Bone marrow (tissue), 2 donors: ENCODE results near the gene MEIS2.

Source experiments
- DNase-seq, 2 donors: peaks; one replicate each; lab custom pipeline; 2025; lab: John Stamatoyannopoulos, UW

MEIS2 gene

DNA sequence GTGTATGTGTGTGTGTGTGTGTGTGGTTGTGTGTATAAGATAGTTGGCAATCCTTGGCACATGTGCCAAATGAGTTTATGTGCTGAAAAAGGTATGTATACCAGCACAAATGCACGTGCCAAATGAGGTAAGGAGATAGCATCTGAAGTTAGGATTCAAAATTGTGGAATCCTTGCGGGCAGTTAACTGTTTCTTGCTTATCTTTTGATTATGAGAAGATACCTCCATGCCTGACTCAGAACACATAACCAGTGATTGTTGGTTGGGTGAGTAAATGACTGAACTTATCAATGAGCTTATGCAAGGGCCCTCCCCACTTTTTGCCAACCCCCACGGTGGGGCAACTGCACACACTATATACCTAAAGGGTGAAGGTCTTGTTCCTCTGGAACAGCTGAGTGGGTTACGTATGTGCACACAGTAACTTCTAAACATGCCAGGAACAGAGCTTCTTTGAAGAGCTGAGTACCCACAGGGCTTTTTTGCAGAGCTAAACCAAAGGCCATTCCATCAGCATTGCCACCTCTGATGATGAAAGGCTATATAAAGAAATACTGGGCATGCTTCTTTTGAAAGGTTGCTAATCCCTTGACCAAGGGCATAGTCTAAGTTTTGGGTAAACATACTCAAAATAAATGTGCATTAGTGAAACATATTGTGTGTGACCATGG is 60.1 kb downstream of the MEIS2 start:
- DNase-seq: no peak

DNA sequence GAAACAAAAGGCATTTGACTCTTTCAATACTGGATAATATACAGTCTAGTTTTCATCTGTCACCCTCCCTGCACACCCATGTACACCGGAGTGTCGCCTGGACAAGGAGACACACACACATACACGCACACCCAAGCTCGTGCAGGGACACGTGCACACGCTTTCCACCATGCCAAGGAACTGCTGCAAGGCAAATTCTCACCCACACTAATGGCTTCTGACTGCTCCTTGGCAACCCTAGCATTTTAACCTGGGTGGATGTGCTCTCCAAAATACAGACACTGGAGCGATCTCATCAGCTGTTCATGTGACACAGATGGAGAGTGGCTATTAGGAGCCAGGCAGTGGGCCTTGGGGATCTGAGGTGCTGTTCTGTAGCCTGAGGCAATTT is 61.6 kb downstream of the MEIS2 start:
- DNase-seq: no peak

DNA sequence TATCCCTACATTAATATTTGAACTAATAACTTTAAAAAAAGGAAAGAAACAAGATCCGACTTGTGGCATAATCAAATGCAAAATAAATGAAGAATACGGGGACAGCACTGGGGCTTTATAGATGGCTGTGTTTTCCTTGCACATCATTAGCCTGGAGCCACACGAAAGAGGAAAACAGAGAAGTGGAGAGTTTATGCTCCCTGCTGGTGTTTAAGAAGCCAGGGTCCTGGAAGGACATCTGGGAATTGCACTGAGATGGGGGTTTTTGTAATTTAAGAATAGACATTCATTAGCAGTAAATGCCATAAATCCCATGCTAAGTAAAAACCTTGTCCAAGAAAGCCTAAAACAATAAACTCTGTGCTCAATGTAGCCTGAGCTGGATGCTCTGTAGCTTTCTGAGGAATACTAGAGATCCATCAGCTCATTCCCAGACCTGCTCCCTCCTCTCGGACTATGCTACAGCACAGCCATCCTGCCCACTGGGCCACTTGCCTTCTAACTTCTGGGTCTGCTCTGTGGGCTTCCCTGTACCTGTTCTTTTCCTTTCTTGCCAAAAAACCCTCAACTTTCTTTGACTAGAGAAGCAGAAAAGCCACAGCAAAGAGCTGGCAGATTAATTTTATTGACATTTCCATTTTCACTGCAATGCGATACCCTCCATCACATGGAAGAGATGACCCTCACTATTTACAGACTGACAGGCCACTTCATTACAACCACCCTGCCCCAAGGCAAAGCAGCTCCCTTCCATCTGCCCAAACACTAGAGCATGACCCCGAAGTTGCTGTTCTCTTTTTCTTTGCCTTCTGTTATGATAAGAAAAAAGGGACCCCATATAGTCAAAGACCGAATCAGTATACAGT is 62.3 kb downstream of the MEIS2 start:
- no peak for DNase-seq

DNA sequence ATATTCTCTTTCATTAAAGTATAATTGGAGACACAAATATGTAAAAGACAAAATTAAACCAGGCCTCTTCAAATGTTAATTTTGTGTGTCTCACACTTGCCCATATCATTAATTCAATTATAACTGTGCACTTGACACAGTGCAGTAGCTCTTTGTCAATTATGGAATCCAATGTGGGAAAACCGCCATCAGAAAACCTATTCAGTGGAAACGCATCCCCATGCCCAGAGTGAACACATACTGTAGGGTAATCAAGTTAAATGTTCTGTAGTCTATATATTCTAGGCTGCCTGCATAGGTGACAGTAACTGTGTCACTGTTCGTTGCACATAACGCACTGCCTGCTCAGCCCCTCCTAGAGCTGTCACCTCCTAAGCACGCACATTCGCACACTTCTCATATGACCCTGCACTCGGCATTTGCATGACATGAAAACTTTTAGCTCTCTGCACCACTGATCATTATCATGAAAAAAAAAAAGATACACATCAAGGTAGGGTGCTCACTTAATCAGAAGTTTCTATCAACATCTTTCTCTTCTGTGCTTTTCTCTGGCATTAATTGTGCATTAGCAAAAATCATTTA is 63.2 kb downstream of the MEIS2 start:
- no peak for DNase-seq

DNA sequence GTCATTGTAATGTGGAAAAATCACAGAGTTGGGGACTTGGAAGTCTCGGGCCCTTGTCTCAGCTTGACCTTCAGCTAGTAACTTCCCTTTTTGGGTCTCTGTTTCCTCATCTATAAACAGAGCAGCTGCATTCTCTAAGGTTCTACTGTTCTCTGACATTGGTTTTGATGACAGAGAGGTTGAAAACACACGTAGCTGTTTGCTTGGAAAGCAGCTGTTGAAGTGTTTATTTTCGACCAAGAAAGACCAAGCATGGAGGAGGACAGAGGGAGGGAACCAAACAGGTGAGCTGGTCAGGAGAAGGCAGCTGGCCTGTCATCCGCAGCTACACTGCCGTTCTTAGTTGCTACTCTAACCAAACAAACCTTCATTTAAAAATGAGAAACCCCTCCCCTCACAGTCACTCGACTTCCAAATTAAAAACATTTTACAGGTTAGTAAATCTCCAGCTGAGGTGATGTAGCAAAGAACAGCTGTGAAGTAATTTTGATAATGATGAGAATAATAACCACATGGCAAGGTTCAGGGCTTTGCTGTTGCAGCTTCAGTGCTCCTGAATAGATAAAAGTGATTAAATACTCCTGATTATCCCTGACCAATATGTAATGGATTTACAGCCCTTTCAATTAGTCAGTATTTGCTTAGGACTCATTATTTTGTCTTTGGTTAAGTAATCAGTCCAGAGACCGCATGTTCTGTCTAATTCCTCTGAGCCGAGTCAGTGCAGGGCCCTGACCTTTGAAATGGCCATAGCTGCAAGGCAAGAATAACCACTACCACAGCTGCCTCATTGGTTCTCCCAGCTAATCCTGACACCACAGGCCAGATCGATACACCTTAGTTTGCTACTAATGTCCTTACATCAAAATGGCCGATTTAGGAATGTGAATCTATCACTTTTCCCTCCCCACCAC is 65.3 kb downstream of the MEIS2 start:
- no peak for DNase-seq

DNA sequence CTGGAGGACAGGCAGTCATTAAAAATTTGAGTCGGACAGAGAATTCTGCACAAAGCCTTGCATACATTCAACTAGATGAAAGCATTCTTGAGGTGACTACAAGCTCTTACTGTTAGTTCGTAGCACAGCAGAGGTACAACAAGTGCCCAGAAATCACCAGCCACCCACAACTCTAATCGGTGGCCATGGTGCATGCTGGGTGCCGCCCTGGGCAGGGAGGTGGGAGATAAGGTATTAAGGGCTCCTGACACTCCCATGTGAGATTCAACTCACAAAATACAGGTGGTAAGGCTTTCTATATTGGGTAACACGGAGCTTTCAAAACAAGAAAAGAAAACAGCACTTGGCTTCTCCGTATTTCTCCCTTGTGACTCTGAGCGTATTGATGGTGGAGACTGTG is 66.0 kb downstream of the MEIS2 start:
- no peak for DNase-seq

DNA sequence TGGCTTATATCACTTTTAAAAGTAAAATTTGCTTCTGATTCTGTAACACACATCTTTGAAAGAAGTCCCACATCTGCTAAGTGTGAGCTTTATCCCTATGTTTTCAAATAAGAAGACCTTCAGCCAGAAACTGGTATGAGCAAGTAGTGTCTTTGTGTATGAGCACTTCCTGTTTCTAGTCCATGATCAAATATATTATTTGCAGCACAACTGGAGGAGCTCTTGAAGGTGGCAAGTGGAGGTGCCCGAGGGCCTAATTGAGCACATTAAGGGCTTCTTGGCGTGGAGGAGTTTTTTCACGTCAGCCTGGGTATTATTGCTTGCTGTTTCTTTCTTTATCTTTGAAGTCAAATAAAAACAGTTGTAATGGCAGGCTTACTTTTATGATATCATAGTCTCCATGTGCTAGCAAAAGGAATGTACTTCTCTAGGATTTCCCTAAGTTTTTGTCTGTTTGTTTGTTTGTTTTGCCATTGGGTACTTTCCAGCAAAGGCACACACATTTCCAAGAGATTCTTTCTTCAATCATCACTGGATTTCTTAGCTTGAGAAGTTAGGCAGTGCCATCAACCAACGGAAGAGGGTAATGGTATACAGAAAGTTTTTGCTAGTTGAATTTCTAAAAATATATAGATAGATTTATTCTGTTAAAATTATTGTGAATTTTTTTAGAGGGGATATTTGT is 68.1 kb downstream of the MEIS2 start:
- DNase-seq: no peak

DNA sequence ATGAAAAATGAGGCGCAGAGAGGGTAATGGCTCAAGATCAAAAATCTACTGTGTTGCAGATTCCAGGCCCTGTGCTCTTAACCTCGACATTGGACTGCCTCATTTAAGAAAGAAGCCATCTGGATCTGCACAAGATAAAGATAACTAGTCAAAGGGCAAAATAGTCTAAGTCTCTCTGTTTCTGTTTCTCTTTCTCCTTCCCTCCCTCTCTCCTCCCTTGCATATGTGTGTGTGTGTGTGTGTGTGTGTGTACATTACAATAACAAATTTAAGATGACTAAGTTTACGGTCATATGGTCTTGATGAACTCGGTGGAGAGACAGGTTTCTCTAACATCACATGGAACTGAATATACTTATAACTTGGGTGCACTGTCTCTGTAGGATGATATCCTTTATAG is 69.2 kb downstream of the MEIS2 start:
- no peak for DNase-seq

DNA sequence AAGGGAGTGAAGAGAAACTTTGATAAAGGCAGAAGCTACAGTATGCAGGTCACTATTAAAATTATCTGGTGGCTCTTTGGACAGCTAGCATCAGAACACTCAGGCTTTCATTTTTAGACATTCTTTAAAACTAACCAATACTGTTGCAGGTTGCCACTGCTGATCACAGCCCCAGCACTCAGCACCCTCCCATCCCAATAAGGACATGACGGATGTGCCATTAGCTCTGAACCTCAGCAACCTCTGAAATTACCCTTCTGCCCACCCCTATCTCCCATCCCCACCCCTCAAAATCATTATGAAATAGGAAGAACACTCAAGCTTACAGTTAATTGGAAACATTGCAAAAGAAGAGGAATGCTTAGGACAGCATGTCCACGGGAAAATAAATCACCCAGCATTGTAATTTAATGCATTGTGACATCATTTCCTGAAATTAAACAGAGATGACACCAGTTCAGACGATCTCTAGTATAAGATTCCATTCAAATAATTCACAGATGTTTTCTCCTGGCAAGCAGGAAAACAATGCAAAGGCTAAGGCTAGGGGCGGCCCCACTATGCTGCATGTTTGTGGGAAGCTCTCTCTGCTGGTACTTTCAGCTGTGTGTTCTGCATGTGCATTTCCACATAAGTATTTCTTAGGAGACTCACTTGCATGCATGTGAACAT is 71.6 kb downstream of the MEIS2 start:
- no peak for DNase-seq

DNA sequence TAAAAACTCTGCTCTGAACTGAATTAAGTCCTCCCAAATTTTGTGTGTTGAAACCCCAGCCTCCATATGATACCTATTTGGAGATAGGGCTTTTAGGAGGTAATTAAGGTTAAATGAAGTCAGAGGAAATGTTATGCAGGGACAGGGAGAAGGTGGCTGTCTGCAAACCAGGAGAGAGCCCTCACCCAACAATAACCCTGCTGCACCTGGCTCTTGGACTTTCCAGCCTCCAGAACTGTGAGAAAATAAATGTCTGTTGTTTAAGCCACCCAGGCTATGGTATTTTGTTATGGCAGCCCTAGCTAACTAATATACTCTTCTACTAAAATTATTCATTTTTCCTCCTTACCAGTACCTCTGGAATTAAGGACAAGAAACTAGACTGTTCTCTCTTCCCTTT is 79.5 kb downstream of the MEIS2 start:
- DNase-seq: no peak

DNA sequence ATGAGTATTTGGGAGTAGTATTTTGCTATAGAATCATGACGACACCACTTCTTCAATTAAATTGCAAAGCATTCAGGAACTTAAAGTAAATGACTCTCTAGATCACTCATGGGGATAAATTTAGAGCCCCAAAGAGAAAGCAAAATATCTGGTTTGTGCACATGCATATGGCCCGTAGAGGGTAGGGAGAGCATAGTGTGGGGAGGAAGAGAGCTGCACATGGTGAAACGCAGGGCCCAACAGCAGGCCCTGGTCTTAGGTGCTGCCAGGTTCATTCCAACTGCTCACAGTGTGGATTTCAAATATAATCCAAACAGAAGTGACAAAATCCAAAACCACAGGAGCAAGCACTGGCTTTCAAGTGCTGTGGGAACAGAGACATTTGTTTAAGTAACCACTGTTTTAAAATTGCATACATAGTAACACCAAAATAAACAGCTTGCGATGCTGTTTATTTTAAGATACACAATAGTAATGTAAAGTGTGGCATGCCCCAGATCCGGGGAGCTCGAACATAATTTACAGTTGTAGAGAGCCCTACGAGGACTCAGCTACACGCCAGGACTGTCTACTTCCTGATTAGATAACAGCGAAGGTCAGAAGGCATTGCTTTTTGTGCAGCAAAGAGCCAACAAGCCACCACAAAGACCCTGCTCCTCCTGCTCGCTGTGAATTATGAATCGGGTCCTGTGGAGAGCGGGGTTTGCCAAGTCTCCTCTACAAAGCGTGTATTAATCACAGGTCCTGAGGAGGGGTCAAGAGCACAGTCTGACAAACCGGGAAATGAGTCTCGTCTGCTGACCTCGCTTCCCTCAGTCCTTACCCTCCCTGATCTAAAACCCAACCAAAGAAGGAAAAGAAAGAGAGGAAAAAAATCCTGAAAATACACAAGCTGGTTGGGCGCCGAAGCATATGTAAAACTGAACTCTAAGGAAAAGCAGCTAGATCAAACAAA is 80.6 kb downstream of the MEIS2 start:
- no peak for DNase-seq

DNA sequence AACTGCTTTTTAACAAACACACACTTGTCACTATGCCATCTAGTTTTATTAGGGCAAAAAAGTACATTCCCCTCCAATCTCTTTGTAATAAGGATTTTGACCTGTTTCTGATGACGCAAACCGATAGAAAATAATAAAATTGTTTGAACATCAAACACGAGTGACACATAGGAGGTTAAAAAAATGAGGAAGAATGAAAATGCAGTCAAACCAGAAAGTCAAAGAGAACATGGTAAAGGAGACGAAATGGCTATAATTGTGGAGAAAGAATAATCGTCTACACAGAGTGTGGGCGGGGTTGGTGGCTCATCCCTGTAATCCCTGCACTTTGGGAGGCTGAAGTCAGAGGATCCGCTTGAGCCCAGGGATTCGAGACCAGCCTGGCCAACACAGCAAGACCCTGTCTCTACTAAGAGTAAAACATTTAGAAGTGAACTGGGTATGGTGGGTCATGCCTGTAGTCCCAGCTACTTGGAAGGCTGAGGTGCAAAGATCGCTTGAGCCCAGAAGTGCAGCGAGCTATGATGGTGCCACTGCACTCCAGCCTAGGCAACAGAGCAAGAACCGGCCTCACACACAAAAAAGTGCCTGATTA is 83.2 kb downstream of the MEIS2 start:
- DNase-seq: no peak

DNA sequence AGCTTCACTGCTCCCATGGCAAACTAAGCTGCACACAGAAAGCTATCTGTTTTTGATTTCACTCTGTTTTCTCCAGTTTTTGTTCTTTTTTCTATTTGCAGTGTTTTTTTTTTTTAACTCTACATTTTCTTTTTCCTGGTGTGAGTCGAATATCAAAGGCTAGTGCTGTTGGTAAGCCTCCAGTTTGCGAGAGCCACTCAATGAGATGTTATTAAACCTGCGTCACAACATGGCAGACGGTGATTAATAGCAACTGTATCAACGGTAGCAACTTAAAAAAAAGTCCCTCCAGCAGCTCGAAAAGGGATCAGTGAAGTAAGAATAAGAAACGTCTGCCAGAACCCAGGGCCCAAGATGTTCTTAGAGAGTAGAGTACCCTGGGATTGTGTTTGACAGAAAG is 84.1 kb downstream of the MEIS2 start:
- DNase-seq: no peak

DNA sequence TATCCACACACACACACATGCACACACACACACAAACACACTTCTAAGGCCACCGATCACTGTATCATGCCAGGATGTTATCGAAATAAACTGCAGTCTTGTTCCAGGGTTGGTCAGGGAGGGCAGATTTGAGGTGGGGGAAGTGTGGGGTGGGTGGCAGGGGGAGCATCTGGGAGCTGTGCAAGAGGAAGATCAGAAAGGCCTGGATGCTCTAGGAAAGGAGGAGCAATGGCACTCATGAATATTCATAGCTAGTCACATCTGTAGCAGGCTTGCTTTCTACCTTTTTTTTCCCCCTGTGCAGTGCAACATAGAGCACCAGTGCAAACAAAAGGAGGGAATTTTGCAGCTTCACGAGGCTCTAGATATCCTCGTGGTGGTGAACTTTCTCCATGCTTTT is 84.9 kb downstream of the MEIS2 start:
- no peak for DNase-seq

DNA sequence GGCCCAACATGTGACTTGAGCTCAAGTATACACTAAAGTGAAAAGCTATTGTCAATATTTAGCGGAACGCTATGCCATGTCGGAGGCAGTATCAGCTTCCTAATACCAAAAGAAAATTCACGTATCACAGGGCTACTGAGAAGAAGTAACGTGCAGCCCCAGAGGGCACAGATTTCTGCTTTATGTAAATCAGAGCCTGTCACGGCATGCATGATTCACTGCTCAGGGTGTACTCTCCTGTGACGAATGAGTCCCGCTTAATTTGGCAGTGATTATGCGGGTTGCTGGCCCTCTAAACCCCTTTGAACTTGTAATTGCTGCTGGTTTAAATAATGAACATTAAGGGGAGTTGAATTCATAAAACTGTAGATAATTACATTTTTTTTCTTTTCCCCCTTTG is 85.3 kb downstream of the MEIS2 start:
- DNase-seq: no peak

DNA sequence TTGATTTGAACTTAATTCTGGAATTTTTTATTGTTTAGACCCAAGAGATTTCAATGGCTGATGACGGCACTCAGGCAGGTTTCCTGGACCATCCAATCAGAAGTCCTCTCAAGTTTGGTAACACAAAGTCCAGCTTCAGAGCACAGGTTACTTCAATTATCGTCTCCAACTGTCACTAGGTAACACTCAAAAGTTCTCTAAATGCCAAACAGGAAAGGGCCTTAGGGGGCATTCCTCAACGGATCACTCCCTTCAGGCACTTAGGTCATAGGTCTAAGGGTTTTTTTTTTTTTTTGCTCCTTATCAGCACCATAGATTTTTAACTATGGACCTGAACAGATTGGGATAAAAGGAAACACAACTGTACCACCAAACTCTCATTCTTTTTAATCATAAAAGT is 85.8 kb downstream of the MEIS2 start:
- no peak for DNase-seq

DNA sequence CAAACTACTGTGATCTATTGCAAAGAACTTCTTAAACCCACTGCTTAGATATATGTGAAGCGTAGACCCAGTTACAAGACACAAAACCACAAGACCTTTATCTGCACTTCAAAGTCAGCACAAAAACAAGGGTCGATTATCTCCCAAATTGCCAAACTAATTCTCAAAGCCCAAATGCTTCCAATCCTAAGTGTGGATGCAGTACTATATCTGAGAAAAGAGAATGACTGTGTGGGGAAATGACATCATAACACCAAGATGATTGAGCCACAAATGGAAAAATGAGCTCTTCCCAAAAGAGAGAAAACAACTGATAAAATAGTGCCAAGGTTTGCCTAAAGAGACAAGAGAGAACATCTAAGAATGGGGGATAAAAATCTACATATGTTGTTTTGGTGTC is 86.2 kb downstream of the MEIS2 start:
- peak in 1 of 2 donors; percentile 3 for DNase-seq

DNA sequence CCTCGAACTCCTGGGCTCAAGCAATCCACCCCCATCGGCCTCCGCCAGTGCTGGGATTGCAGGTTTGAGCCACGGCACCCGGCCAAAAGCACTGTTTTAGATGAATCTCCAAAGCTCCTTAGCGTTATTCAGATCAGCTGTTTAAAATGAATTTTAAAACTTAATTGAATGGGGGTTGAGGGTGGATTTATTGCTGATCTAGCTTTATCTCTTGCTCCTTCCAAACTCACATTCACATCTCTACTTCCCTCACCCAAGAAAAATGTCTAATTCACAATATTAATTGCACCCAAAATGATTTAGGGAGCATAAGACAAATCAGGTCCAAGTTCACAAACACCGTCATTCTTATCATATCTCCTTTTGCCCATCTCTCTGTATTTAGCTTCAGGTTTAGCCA is 89.8 kb downstream of the MEIS2 start:
- no peak for DNase-seq

DNA sequence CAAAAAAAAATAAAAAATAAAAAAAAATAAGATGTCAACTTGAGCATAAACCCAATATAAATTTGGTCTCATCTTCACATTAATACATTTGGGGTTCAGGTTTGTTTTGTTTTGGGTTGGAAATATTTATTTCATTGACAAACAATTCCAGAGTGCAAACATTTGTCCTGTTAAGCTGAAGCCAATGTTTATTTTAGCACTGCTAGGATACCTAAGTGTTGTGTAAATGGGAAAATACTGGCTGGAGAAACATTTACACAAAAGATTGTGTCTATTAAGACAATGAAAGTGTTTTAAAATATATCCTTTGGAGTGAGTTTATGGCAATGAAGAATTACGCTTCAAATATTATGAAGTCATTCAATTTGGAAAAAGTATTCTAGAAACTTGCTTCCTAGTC is 91.1 kb downstream of the MEIS2 start:
- DNase-seq: no peak

DNA sequence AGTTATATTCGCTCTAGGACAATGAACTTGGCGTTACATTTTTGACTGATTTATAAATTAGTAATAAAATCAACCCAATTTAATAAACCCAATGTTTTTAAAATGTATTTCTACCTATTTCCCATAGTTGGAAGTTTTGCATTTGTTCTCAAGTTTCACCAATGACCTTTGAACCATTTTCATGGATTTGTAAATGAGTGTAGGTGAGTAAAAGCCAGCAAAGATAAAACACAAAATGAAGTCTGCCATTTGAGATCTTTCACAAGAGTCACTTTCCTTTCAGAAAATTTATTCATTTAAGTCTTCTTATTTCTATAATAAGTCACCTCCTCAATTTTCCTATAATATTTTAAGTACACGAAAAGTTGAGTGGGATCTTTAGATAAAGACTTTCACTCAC is 92.1 kb downstream of the MEIS2 start:
- no peak for DNase-seq
